Measurements from ENCODE around the gene THAP7.
A peak's percentile ranks its signal among the peaks of the same experiment; 100 is the strongest.

Gene THAP7

DNA sequence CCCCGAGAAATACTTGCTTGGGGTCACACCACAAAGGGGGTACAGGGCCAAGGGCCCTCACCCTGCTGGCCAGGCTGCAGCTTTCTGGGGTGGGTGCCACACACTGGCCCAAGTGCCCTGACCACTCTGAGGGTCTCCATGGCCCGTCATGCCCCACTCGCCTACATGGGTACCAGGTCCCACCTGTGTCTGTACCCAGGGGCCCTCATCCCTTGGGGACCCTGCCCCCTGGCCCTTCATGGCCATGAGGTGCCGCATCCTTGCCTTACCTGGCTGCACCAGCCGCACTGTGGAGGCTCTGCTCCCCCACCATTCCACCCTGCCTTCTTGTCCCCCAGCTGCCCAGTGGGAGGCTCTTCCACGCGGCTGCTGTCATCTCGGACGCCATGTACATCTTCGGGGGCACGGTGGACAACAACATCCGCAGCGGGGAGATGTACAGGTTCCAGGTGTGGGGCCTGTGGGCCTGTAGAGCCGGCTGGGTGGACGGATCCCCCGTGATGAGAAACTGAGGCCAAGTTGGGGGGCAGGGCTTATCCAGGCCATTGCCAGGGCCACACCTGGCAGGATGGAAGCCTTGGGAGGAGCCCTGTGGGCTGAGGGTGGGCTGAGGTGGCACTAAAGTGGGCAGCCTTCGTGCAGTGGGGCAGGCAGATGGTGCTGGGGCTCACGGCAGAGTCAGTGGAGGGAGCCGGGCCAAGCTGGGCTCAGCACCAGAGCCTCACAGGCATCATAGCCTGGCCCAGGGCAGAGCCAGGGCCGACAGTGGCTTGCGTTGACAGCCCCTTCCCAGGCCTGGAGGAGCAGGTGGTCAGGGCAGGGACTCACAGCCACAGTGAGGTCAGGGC, 9.2 kb downstream of the THAP7 start:
- no peak overlapping the region for H3K4me3 Mint-ChIP-seq
- no peaks in the 10 kb centered on the region for H3K27me3 Mint-ChIP-seq
- DNase-seq (no peak), ATAC-seq (no peak)
- peaks cover 12% of the 10 kb centered on the region for H3K4me1 Mint-ChIP-seq
- H3K27ac Mint-ChIP-seq, result peak overlapping the region in 1 of 2 donors; percentile 55
- no peaks in the 10 kb centered on the region for H3K9me3 Mint-ChIP-seq

DNA sequence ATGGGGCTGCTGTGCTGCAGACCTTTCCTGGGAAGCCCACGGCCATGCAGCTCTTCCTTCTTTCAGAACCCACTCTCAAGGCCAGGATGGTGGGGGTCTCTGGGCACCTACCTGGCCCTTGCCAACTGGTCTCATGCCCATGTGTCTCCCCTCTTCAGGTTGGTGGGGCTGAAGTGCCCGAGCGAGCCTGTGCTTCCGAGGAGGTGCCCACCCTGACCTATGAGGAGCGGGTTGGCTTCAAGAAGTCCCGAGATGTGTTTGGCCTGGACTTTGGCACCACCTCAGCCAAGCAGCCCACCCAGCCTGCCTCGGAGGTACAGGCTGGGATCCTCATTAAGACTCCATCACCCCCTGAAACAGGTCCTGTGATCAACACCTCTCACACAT, 9.9 kb downstream of the THAP7 start:
- Mint-ChIP-seq H3K4me1 (peaks cover 14% of the 10 kb centered on the region), H3K27me3 (no peaks in the 10 kb centered on the region), H3K4me3 (no peak overlapping the region), H3K27ac (peak overlapping the region in 1 of 2 donors; percentile 56), H3K9me3 (no peaks in the 10 kb centered on the region)
- ATAC-seq (no peak), DNase-seq (no peak)

DNA sequence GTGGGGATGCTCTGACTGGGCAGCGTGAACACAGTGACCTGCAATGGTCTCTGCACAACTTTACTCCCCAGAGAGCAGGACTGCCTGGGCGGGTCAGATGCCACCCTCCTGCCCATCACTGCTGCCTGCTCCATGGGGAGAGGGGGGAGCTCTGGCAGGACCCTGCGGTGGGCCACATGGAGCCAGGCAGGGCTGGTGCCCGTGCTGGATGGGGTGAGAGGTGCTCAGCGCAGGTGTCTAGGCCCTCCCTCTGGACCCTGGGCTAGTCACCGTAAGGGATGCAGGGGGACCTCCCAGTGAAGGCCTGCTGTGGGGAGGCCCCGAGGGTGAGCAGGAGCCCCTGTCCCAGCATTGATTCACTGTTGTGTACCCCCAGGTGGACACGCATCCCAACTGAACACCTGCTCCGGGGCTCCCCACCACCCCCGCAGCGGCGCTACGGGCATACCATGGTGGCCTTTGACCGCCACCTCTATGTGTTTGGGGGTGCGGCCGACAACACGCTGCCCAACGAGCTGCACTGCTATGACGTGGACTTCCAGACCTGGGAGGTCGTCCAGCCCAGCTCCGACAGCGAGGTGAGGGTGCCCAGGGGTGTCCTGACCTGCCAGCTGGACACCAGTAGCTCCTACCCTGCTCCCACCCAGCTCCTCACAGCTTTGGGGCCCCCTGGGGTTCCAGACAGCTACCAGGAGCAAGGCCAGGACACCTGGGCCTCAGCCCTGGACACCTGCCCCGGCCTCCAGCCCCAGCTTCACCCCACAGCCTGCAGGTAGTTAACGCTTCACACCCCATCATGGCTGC, 10.5 kb downstream of the THAP7 start:
- Mint-ChIP-seq H3K9me3 (no peaks in the 10 kb centered on the region), H3K27ac (peak overlapping the region in 1 of 2 donors; percentile 56), H3K4me3 (no peak overlapping the region), H3K27me3 (no peaks in the 10 kb centered on the region), H3K4me1 (peaks cover 14% of the 10 kb centered on the region)
- DNase-seq (no peak), ATAC-seq (peak; percentile 13)

DNA sequence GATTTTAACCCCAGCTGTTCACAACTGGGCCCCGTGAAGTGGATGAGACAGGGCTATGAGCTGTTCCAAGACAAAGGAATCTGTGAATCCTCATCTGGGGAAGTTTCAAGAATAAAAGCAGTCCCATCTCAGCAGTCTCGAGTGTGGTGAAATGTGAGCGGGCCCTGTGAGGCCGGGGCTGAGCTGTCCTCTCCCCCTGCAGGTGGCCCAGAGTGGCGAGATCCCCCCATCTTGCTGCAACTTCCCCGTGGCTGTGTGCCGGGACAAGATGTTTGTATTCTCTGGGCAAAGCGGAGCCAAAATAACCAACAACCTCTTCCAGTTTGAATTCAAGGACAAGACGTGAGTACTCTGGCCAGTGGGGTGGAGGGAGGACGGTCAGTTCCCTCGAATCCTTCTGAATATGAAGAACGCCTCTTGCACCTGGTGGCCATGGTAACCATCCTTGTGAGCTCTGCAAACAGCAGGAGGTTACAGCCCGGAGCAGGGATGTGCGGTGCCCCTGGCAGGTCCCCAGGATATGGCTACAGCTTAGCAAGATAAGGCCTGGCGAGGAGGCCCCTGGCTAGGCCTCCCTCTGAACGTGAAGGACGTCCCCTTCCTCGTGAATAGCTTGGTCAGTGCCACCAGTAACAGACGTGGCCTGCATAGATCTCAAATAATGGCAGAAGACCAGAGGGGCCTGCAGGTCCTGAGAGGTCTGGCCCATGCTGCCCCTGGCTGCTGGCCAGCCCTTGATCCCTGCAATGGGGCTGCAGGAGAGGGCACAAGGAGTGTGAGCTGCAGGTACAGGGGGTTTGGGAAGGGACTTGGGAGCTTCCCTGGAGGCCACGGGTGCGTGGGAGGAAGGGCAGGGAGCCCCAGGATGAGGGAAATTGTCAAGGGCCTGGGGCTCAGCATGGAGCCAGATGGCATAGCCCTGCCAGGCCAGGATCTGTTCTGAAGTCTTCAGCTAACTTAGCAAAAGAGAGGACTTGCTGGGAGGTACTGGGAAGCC, 11.4 kb downstream of the THAP7 start:
- H3K27ac Mint-ChIP-seq, result peak overlapping the region in 1 of 2 donors; percentile 57
- no peaks in the 10 kb centered on the region for H3K9me3 Mint-ChIP-seq
- no peak for ATAC-seq
- no peaks in the 10 kb centered on the region for H3K27me3 Mint-ChIP-seq
- peaks cover 14% of the 10 kb centered on the region for H3K4me1 Mint-ChIP-seq
- no peak overlapping the region for H3K4me3 Mint-ChIP-seq
- no peak for DNase-seq

DNA sequence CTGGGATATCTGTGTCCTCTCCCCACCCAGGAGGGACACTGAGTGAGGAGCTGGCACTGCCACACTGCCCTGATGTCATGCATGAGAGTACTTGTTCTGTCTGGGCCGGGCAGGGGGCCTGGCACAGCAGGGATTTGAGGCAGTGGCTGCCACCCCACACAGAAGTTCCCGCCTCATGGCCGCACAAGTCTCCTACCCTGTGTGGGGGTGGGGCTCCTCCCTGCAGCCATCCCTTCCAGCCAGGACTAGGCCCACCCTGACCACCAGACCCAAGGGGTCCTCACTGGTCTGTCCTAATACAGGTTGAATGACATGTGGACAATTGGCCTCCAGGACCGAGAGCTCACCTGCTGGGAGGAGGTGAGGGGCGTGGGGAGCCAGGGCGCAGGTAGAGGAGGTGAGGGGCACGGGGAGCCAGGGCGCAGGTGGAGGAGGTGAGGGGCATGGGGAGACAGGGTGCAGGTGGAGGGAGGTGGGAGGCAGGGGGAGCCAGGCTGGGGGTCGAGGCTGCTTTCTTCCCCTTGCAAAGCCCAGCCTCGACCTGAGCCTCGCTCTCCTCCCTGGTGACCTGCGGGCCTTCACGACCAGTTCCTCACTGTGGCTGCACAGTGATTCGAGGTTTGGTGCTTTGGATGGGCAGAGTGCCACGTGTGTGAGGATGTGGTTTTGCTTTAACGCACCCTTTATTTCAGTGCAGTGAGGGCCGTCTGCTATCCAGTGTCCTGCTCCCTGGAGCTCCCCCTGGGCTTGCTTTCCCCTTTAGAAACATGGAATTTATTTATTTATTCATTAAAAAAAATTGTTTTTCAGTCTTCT, 12.4 kb downstream of the THAP7 start:
- DNase-seq (no peak), ATAC-seq (no peak)
- Mint-ChIP-seq H3K4me1 (peaks cover 14% of the 10 kb centered on the region), H3K4me3 (no peak overlapping the region), H3K27ac (no peak overlapping the region), H3K27me3 (no peaks in the 10 kb centered on the region), H3K9me3 (no peaks in the 10 kb centered on the region)

DNA sequence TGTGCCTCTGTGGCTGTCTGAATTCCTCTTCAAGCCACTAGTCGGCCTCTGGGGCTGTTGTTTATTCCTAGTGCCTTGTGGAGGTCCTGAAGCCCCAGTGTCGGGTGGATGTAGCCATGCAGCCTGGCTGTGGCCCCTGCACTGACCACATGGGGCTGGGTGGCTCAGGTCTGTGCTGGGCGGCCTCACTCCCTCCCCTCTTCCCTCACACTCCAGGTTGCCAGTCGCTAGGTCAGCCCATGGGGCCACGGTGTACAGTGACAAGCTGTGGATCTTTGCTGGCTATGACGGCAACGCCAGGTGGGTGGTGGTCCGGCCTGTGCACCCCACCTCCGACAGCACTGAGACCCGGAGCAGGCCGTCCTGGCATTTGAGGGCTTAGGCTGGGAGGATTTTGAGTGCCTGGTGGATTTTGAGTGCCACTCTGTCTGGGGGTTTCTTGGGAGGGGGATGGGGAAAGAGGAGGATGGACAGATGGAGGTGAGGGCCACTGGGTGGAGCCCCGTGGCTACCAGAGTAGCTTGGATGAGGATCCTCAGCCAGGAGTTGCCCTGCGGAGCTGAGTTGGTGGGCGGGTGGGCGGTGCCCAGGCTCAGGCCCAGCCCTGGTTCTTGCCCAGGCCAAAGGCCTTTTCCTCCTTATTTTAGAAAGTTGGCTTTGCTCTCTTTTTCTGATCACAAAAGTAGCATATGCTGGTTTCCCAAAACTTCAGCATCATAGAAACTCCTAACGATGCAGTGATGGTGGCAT, 13.2 kb downstream of the THAP7 start:
- H3K4me1 Mint-ChIP-seq, result peaks cover 19% of the 10 kb centered on the region
- no peak overlapping the region for H3K27ac Mint-ChIP-seq
- DNase-seq (no peak), ATAC-seq (no peak)
- no peak overlapping the region for H3K4me3 Mint-ChIP-seq
- no peaks in the 10 kb centered on the region for H3K27me3 Mint-ChIP-seq
- H3K9me3 Mint-ChIP-seq, result no peaks in the 10 kb centered on the region

DNA sequence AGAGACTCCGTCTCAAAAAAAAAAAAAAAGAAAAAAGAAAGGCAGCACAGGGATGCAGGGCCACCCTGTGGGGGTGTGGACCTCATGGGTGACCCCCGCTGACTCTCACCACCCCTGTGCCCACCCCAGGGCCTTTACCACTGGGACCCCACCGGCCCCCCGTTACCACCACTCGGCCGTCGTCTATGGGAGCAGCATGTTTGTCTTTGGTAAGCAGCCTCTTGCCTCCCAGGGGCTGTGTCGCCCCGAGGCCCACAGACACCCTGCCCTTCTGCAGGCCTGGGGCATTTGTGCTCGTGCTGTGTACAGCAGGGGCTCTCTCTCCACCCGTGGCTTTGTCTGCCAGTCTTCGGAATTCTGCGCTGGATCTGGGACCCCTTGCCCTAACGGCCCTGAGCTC, 14.5 kb downstream of the THAP7 start:
- DNase-seq (no peak), ATAC-seq (no peak)
- Mint-ChIP-seq H3K4me3 (no peak overlapping the region), H3K4me1 (peaks cover 33% of the 10 kb centered on the region), H3K27ac (no peak overlapping the region), H3K27me3 (no peaks in the 10 kb centered on the region), H3K9me3 (no peaks in the 10 kb centered on the region)

DNA sequence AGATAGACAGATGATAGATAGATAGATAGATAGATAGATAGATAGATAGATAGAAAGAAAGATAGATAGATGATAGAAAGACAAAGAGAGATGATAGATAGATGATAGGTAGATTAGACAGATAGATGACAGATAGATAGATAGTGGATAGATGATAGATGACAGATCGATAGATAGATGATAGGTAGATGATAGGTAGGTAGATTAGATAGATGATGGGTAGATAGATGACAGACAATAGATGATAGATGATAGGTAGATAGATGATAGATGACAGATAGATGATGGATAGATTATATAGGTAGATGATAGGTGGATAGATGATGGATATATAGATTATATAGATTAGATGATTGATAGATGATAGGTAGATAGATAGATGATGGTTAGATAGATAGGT, 15.6 kb downstream of the THAP7 start:
- Mint-ChIP-seq H3K4me3 (no peak overlapping the region), H3K9me3 (no peaks in the 10 kb centered on the region), H3K27ac (peak overlapping the region in 1 of 2 donors; percentile 1), H3K27me3 (no peaks in the 10 kb centered on the region), H3K4me1 (peaks cover 36% of the 10 kb centered on the region)
- ATAC-seq (no peak), DNase-seq (no peak)

DNA sequence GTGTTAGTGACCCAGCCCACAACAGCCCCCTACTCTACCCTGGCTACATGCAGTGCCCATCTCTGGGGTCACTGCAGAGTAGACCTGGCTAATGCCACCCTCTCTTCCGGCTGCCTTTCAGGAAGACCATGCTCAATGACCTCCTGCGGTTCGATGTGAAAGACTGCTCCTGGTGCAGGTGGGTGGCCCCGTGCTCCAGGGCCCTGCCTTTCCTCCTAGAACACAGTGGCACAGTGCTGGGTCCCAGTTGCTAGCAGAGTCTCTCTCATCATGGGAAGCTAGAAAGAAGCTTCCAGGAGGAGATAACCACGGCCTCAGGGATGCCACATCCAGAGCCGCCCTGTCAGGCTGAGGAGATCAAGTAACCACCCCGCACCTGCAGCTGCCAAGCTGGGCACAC, 16.2 kb downstream of the THAP7 start:
- Mint-ChIP-seq H3K27me3 (no peaks in the 10 kb centered on the region), H3K27ac (no peak overlapping the region), H3K4me1 (peaks cover 43% of the 10 kb centered on the region), H3K9me3 (no peaks in the 10 kb centered on the region), H3K4me3 (no peak overlapping the region)
- DNase-seq, result no peak
- no peak for ATAC-seq

DNA sequence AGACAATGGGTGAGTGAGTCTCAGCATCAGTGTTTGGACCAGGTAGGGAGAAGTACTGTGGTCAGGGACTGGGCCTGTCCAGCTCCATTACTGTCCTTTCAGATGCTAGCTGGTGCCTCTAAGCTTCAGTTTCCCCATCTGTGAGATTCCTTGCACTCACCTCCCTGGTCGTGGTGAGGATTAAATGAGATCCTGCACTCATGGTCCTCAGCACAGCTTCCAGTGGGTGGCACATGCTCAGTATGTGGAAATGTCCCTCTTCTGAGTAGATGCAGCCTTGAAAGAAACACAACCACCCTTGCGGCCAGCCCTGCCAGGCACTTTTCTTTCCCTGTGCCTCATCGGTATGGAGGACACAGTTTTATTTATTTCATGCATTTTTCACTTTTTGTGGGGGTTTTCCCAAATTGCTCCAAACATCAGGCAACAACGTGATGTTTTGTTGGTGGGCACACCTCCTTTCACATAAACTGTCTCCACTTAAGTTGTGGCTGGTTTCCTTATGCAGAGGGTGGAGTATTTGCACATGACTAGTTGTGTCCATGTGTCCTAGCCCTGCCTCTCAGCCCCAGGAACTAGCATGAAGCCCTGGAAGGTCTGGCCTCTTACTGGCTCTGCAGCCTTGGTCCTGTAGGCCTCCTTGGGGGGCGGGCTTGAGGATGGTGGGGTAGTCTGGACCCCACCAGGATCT, 18.7 kb downstream of the THAP7 start:
- ATAC-seq, result no peak
- Mint-ChIP-seq H3K27me3 (no peaks in the 10 kb centered on the region), H3K4me1 (peaks cover 53% of the 10 kb centered on the region), H3K4me3 (peak overlapping the region; percentile 91 to 95), H3K9me3 (peaks cover 9 to 11% of the 10 kb centered on the region in 2 donors), H3K27ac (peak overlapping the region; percentile 5 to 95)
- no peak for DNase-seq

DNA sequence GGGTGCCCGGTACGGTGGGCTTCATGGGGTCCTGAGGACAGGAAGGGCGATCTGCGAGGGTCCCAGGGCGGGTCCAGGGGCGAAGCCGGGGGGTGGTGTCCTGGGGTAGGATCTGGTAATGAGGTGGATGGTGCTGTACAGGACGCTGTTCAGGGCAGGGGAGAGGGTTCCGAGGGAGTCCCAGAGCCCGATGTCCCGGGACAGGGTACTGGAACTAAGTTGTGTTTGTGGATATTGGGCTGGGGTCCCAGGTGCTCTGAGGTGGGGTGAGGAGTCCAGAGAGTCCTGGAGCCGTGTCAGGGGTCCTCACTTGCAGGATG, 19.4 kb downstream of the THAP7 start:
- H3K9me3 Mint-ChIP-seq, result peaks cover 9 to 13% of the 10 kb centered on the region in 2 donors
- ATAC-seq (peak; percentile 39), DNase-seq (no peak)
- peak overlapping the region; percentile 91 to 95 for H3K4me3 Mint-ChIP-seq
- H3K4me1 Mint-ChIP-seq, result peaks cover 50% of the 10 kb centered on the region
- H3K27me3 Mint-ChIP-seq, result no peaks in the 10 kb centered on the region
- peak overlapping the region; percentile 95 to 97 for H3K27ac Mint-ChIP-seq

DNA sequence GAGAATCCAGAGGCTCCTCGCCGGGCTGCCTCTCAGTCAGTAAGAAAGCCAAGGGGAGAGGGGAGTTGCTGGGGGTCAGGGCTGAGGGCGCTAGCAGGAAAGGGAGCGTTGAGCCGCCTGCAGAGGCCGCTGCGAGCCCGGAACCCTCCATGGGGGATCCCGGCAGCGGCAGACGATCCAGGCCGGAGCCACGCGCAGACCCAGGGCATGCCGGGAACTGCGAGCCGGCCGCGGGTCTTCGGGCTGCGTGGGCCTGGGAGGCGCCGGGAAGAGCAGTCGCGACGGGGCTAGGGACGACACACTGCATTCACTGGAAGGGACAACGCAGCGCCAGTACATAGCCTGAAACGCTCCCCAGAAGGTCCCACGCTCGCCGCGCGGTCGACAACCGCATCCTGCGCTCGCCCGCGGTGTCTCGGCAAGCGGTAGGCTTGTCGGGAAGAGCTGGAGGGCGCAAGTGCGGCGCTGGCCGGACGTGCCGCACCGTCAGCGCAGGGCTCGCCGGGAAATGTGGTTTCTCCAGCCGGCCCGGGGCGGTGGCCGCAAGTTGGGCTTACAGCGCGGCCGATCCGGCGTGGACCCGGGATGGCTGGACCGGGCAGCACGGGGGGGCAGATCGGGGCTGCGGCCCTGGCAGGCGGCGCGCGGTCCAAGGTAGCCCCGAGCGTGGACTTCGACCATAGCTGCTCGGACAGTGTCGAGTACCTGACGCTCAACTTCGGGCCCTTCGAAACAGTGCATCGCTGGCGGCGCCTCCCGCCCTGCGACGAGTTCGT, 19.9 kb downstream of the THAP7 start, which contains the start of gene LZTR1:
TSS of gene LZTR1 (plus strand) at position 511 of the 776 bp plus-strand sequence. CDS start at position 586, 75 bp downstream.
- Mint-ChIP-seq H3K4me3 (peak within 1 kb of the TSS; percentile 91 to 95), H3K4me1 (peaks cover 55% of the 10 kb centered on the region), H3K27ac (peak within 1 kb of the TSS; percentile 95 to 97), H3K9me3 (peaks cover 9 to 13% of the 10 kb centered on the region in 2 donors), H3K27me3 (no peaks in the 10 kb centered on the region)
- peak; percentile 86 for ATAC-seq
- DNase-seq, result peak; percentile 65 to 78

Data from stimulated activated naive CD8-positive, alpha-beta T cell treated with anti-CD3 and anti-CD28 coated beads, Interleukin-15, amount 100 ng/mL, for 72 hours (primary cell).